Tibial nerve (tissue), 4 donors: Measurements from ENCODE around the gene SLC16A7. TPM values are rescaled to one million over a fixed set of nuclear protein-coding genes. Genes with fewer than 3 reads are reported as not detected.
A peak's percentile ranks its signal among the peaks of the same experiment; 100 is the strongest.

Source experiments
- DNase-seq, 2 donors: peaks; one replicate each; pipeline ENCODE4 v3.0.0-alpha.2; 2019; ENCODE audit warnings: low spot score in 2 of 2
- H3K27ac ChIP-seq, 4 donors: fragments of 200-600 bp; sonication (generic) in 3 of 4; one replicate each; pipeline ENCODE4 v1.5.1; 2017 to 2019; ENCODE audit warnings: mild to moderate bottlenecking in 1 of 4
- H3K27me3 ChIP-seq, 2 donors: fragments of 200-600 bp; sonication (generic) in 1 of 2; one replicate each; pipeline versions ENCODE4 v1.5.1 to v1.6.0; 2017 to 2019
- H3K36me3 ChIP-seq, 3 donors: fragments of 200-600 bp; sonication (generic); one replicate each; pipeline ENCODE4 v1.5.1; 2018 to 2019
- H3K4me1 ChIP-seq, 4 donors: fragments of 200-600 bp; sonication (generic) in 3 of 4; one replicate each; pipeline ENCODE4 v1.5.1; 2017 to 2019
- H3K4me3 ChIP-seq, 4 donors: fragments of 200-600 bp; sonication (generic) in 3 of 4; one replicate each; pipeline ENCODE4 v1.5.1; 2017 to 2019; ENCODE audit warnings: mild to moderate bottlenecking in 1 of 4, moderate library complexity in 1 of 4
- H3K9me3 ChIP-seq, 4 donors: fragments of 200-600 bp; sonication (generic) in 3 of 4; one replicate each; pipeline ENCODE4 v1.5.1; 2017 to 2019
- EP300 ChIP-seq, 2 donors: sonication (generic); formaldehyde crosslinking; IDR thresholded peaks; one replicate each; pipeline ENCODE4 v1.6.1; 2017; ENCODE audit warnings: antibody characterized with exemption in 2 of 2, mild to moderate bottlenecking in 1 of 2
- POLR2A ChIP-seq, 2 donors: fragments of 450-650 bp; IDR thresholded peaks; one replicate each; pipeline ENCODE4 v1.6.1; 2017; ENCODE audit warnings: antibody characterized with exemption in 2 of 2, mild to moderate bottlenecking in 2 of 2, moderate library complexity in 2 of 2
- WGBS, 2 donors: methylation state at CpG; one replicate each; pipeline ENCODE4 v1.1.5; 2018; 5-methylcytosine and 5-hydroxymethylcytosine counted together
- total RNA-seq, 4 donors: library from RNA; depleted of rRNA; stranded (reverse); fragments of >200 nt; gene quantifications; one replicate each; pipeline ENCODE4 v1.1.0, GENCODE V29; 2016
- TF ChIP-seq, protein P1 (sequence below), 5 experiments: fragments of 200-600 bp in 3 of 5; fragments of 450-650 bp in 2 of 5; sonication (generic) in 3 of 5; IDR thresholded peaks; one replicate each; pipeline ENCODE4 v1.5.1; 2016 to 2019; ENCODE audit warnings: antibody characterized with exemption in 5 of 5, mild to moderate bottlenecking in 3 of 5, moderate library complexity in 2 of 5

SLC16A7 gene, protein sequence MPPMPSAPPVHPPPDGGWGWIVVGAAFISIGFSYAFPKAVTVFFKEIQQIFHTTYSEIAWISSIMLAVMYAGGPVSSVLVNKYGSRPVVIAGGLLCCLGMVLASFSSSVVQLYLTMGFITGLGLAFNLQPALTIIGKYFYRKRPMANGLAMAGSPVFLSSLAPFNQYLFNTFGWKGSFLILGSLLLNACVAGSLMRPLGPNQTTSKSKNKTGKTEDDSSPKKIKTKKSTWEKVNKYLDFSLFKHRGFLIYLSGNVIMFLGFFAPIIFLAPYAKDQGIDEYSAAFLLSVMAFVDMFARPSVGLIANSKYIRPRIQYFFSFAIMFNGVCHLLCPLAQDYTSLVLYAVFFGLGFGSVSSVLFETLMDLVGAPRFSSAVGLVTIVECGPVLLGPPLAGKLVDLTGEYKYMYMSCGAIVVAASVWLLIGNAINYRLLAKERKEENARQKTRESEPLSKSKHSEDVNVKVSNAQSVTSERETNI
- total RNA-seq: 10 to 100 TPM; 16.0 to 47.9 (median 29.3) TPM

DNA sequence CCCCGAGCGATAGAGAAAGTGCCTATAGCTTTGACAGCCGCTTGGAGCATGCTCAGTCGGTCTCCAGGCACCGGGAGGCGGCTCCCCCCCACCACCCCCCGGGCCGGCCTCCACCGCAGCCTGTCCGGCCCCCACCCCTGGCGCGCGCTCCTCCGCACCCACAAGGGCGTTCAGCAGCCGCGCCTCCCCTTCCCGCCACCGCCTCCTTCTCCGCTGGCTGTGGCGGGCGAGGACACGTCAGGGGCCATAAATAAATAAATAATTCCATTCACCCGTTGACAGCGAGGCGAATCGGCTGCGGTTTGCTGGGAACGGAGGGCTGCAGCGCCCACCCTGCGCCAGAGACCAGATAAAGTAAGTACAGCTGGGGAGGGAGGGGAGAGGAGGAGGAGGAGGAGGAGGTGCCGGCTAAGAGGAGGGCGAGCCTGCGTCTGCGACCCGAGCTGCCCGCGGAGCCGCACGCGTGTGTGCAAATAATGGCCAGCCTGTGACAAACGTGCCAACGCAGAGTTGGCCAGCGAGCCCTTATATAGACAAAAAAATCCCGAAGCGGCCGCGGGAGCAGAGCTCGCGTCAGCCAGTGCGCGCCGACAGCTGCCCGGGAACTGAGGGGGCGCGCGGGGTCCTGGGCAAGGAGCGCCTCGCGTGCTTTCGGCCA, at the start of gene SLC16A7:
Gene SLC16A7, plus strand, starts transcription at position 147 of the 658 bp plus-strand sequence. CDS start 108,773 bp downstream, outside the sequence.
- TF ChIP-seq POLR2A (IDR thresholded peaks at IDR 0.05) (peak in 1 of 2 donors; percentile 39), EP300 (IDR thresholded peaks at IDR 0.05) (peak in 1 of 2 donors; percentile 69)
- TF ChIP-seq, protein P1, sequence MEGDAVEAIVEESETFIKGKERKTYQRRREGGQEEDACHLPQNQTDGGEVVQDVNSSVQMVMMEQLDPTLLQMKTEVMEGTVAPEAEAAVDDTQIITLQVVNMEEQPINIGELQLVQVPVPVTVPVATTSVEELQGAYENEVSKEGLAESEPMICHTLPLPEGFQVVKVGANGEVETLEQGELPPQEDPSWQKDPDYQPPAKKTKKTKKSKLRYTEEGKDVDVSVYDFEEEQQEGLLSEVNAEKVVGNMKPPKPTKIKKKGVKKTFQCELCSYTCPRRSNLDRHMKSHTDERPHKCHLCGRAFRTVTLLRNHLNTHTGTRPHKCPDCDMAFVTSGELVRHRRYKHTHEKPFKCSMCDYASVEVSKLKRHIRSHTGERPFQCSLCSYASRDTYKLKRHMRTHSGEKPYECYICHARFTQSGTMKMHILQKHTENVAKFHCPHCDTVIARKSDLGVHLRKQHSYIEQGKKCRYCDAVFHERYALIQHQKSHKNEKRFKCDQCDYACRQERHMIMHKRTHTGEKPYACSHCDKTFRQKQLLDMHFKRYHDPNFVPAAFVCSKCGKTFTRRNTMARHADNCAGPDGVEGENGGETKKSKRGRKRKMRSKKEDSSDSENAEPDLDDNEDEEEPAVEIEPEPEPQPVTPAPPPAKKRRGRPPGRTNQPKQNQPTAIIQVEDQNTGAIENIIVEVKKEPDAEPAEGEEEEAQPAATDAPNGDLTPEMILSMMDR (IDR thresholded peaks at IDR 0.05): peak in 1 of 5 experiments; percentile 5
- Histone ChIP-seq H3K27ac (peak within 1 kb of the TSS; percentile 87 to 95 (median 92)), H3K4me3 (peak within 1 kb of the TSS; percentile 54 to 71 (median 62)), H3K4me1 (peaks cover 0 to 29% (median 12%) of the 10 kb centered on the region in 4 donors), H3K9me3 (no peaks in the 10 kb centered on the region), H3K27me3 (no peaks in the 10 kb centered on the region), H3K36me3 (no peaks in the 10 kb centered on the region)
- peak; percentile 67 to 76 for DNase-seq
- 0 to 1% methylated on average over 35 to 48 of the region's 61 CpGs for WGBS, 2 donors

DNA sequence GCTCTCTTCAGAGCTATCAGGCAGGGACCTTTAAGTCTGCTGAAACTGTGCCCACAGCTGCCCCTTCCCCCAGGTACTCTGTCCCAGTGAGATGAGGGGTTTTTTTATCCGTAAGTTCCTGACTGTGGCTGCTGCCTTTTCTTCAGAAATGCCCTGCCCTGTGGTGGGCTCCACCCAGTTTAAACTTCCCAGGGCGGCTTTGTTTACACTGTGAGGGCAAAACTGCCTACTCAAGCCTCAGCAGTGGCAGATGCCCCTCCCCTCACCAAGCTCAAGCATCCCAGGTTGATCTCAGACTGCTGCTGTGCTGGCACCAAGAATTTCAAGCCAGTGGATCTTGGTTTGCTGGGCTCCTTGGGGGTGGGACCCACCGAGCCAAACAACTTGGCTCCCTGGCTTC, 46.9 kb upstream of the SLC16A7 start:
- TF ChIP-seq POLR2A (IDR thresholded peaks at IDR 0.05) (no peak), EP300 (IDR thresholded peaks at IDR 0.05) (no peak)
- TF ChIP-seq, protein P1 (IDR thresholded peaks at IDR 0.05): no peak
- no peaks in the 10 kb centered on the region for H3K27me3 ChIP-seq

DNA sequence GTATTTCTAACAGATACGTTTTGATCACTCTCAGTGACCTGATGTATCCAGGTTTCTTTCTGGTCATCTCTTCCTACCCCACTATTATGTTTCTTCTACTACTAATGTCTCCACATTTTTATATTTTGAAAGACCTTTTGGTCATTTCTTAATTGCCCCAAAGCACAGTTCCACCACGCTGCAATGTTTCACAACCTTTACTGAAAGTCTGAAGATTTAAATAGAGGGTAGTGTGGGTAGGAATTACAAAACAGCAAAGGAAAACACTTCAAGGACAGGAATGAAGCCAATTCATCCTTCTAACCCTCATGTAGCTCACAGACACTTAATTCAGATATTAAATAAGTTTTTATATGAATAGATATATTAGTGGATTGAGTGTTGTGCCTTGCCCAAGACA, 36.1 kb upstream of the SLC16A7 start:
- H3K4me1 ChIP-seq: no peaks in the 10 kb centered on the region
- H3K9me3 ChIP-seq: no peaks in the 10 kb centered on the region
- no peak for DNase-seq
- WGBS, 2 donors: 76 to 81% methylated on average over 2 of the region's 2 CpGs
- no peak overlapping the region for H3K4me3 ChIP-seq
- H3K27ac ChIP-seq: no peak overlapping the region
- no peaks in the 10 kb centered on the region for H3K27me3 ChIP-seq
- TF ChIP-seq EP300 (IDR thresholded peaks at IDR 0.05) (no peak), POLR2A (IDR thresholded peaks at IDR 0.05) (no peak)
- TF ChIP-seq, protein P1 (IDR thresholded peaks at IDR 0.05): no peak
- no peaks in the 10 kb centered on the region for H3K36me3 ChIP-seq

More for the DNA sequence above, 46.9 kb upstream of the SLC16A7 start:
- H3K4me1 ChIP-seq: no peaks in the 10 kb centered on the region
- no peak overlapping the region for H3K4me3 ChIP-seq
- WGBS, 2 donors: 73 to 75% methylated on average over 2 to 3 of the region's 3 CpGs
- DNase-seq: no peak
- H3K36me3 ChIP-seq: no peaks in the 10 kb centered on the region
- no peaks in the 10 kb centered on the region for H3K9me3 ChIP-seq
- no peak overlapping the region for H3K27ac ChIP-seq

DNA sequence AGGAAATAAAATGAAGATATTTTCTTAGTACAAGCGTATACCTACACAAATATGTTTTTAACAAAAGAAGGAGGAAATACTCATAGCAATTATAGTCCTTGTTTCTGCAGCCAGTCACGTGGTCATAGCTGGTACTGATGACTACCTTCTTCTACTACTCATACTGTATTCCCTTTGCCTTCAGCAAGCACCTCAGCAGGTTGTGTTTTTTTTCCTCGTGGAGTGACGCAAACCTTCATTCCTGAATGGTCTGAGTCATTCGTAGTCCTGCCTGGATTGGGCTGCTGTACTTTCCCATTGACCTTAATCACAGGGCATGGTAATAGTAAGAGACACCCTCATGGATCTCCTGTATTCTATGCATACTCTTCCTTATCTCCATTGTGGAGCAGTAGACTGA, 25.7 kb upstream of the SLC16A7 start:
- WGBS, 2 donors: 88 to 91% methylated on average over 5 of the region's 5 CpGs
- no peaks in the 10 kb centered on the region for H3K27me3 ChIP-seq

More for the DNA sequence above, 25.7 kb upstream of the SLC16A7 start:
- no peaks in the 10 kb centered on the region for H3K9me3 ChIP-seq
- no peaks in the 10 kb centered on the region for H3K4me1 ChIP-seq
- no peaks in the 10 kb centered on the region for H3K36me3 ChIP-seq
- no peak overlapping the region for H3K27ac ChIP-seq
- TF ChIP-seq, protein P1 (IDR thresholded peaks at IDR 0.05): no peak
- TF ChIP-seq POLR2A (IDR thresholded peaks at IDR 0.05) (no peak), EP300 (IDR thresholded peaks at IDR 0.05) (no peak)
- DNase-seq: no peak
- H3K4me3 ChIP-seq: no peak overlapping the region
